GM18505 (cell line): ENCODE measurements around the gene DCTN2.

Source experiments
- ATAC-seq: cut with Tn5 transposase; IDR thresholded peaks from one replicate; pipeline ENCODE4 v1.9.1; 2021; ENCODE audit not compliant: unreplicated experiment
- POLR2A ChIP-seq: IDR thresholded peaks from 4 replicates; pipeline ENCODE4 v1.6.1; 2011; ENCODE audit warnings: borderline replicate concordance; ENCODE audit not compliant: insufficient read depth, insufficient read length; ENCODE audit errors: extremely low read depth

DCTN2 gene

GRCh38 chr12:57549203-57549908, 2.4 kb upstream of the DCTN2 start:
- no peak for TF ChIP-seq POLR2A
- no peak for ATAC-seq

GRCh38 chr12:57548488-57548887, 1.5 kb upstream of the DCTN2 start:
- no peak for TF ChIP-seq POLR2A
- ATAC-seq, result no peak

GRCh38 chr12:57548013-57548315, 972 bp upstream of the DCTN2 start:
- ATAC-seq, result no peak
- no peak for TF ChIP-seq POLR2A

- ATAC-seq, result no peak
- no peak for TF ChIP-seq POLR2A
These were observed 458 bp upstream of the DCTN2 start for GRCh38 chr12:57547288-57548012.

GRCh38 chr12:57545809-57546437, 1.1 kb downstream of the DCTN2 start:
- ATAC-seq, result no peak
- no peak for TF ChIP-seq POLR2A

- no peak for TF ChIP-seq POLR2A
- no peak for ATAC-seq
These were observed 3.4 kb downstream of the DCTN2 start for GRCh38 chr12:57543581-57543980.

GRCh38 chr12:57541717-57542116, 5.3 kb downstream of the DCTN2 start:
- no peak for ATAC-seq

GRCh38 chr12:57541001-57541400, 6.0 kb downstream of the DCTN2 start:
- TF ChIP-seq POLR2A, result no peak
- no peak for ATAC-seq

More at GRCh38 chr12:57541717-57542116, 5.3 kb downstream of the DCTN2 start:
- TF ChIP-seq POLR2A, result no peak

GRCh38 chr12:57539134-57539768, 7.7 kb downstream of the DCTN2 start:
- TF ChIP-seq POLR2A, result no peak

GRCh38 chr12:57536597-57536942, 10.4 kb downstream of the DCTN2 start:
- ATAC-seq, result no peak
- no peak for TF ChIP-seq POLR2A

More at GRCh38 chr12:57539134-57539768, 7.7 kb downstream of the DCTN2 start:
- no peak for ATAC-seq

- ATAC-seq, result no peak
- no peak for TF ChIP-seq POLR2A
These were observed 11.0 kb downstream of the DCTN2 start for GRCh38 chr12:57535764-57536596.

GRCh38 chr12:57534991-57535543, 11.9 kb downstream of the DCTN2 start:
- no peak for TF ChIP-seq POLR2A
- ATAC-seq, result no peak
